Measurements from ENCODE around the gene MBP. TPM values are rescaled to one million over a fixed set of nuclear protein-coding genes. Genes with fewer than 3 reads are reported as not detected.

The MBP gene
- total and polyA plus RNA-seq, 2 of the 4 experiments (the other 2 are of a cell fraction) = 0.72 to 0.90 TPM

GRCh38 chr18:77090546-77091174 is 41.9 kb downstream of the MBP start:
- no peaks in the 10 kb centered on the region for H4K20me1 ChIP-seq (ENCODE audit: insufficient read depth, low read length)
- no peaks in the 10 kb centered on the region for H3K9me3 ChIP-seq (ENCODE audit: control insufficient read depth, insufficient read depth, low read length)
- BruUV-seq (replicated peaks) = no TSS peak
- in situ Hi-C loops (cut with MboI; ENCODE audit: low sequenced_read_pairs) = no loop called here
- no peak overlapping the region for H3K27ac ChIP-seq (ENCODE audit: insufficient read depth, low read length)
- no peak overlapping the region for H3K9ac ChIP-seq (ENCODE audit: low read depth, low read length)
- peak overlapping the region; percentile 22 for H2BK120ac ChIP-seq (ENCODE audit: low read depth, low read length)
- no peak overlapping the region for H4K91ac ChIP-seq (ENCODE audit: insufficient read depth, low read depth, low read length)
- ATAC-seq (ENCODE audit: low read depth) (no peak), DNase-seq (no peak)
- H3K4me3 ChIP-seq (ENCODE audit: insufficient read depth, low read depth, low read length) = no peak overlapping the region
- no peak overlapping the region for H2BK5ac ChIP-seq (ENCODE audit: low read depth, low read length, poor library complexity, severe bottlenecking)
- H3K27me3 ChIP-seq (ENCODE audit: control insufficient read depth, insufficient read depth, low read length) = no peaks in the 10 kb centered on the region
- peak overlapping the region; percentile 18; the same call in 1 of the 2 replicates for H2BK20ac ChIP-seq (ENCODE audit: low read depth, low read length)
- peak overlapping the region; percentile 56 for H3K4ac ChIP-seq (ENCODE audit: low read depth, low read length)
- POLR2A ChIA-PET (ENCODE audit: unreplicated experiment) = no interaction called here
- H3K23ac ChIP-seq (ENCODE audit: low read depth, low read length) = no peak overlapping the region
- H3K18ac ChIP-seq (ENCODE audit: low read depth, low read length) = peak overlapping the region; percentile 22
- no peak overlapping the region; the same call in 2 of the 3 replicates for H2BK15ac ChIP-seq (ENCODE audit: low read depth, low read length)
- dilution Hi-C loops (cut with HindIII; ENCODE audit: low sequenced_read_pairs, unreplicated experiment) = no loop called here
- H2AK9ac ChIP-seq (replicated peaks; ENCODE audit: low read depth, low read length, poor library complexity) = no peak overlapping the region
- H3K9me1 ChIP-seq (ENCODE audit: insufficient read depth, low read length) = peaks cover 3% of the 10 kb centered on the region; the same call in 1 of the 2 replicates
- peak overlapping the region; percentile 23; the same call in 1 of the 2 replicates for H4K5ac ChIP-seq (ENCODE audit: low read depth, low read length)
- H2AK5ac ChIP-seq (ENCODE audit: low read depth, low read length) = peak overlapping the region; percentile 32; the same call in 1 of the 2 replicates
- H2AFZ ChIP-seq (replicated peaks; ENCODE audit: low read length, poor library complexity) = peak overlapping the region; percentile 70
- CTCF ChIA-PET = no interaction called here
- H3K4me1 ChIP-seq (ENCODE audit: control insufficient read depth, insufficient read depth, low read length) = peaks cover 7% of the 10 kb centered on the region; the same call in 1 of the 2 replicates
- H3K79me1 ChIP-seq (ENCODE audit: low read depth in 1 of 2, low read length in 2 of 2) = no peaks in the 10 kb centered on the region
- TF ChIP-seq MAZ (IDR thresholded peaks at IDR 0.05; ENCODE audit: borderline replicate concordance, low read depth, low read length) = no peak
- TF ChIP-seq FOS (IDR thresholded peaks at IDR 0.05; ENCODE audit: low read depth, low read length) = no peak
- no peak for TF ChIP-seq CHD1 (IDR thresholded peaks at IDR 0.05; ENCODE audit: low read depth, low read length)
- no peak for TF ChIP-seq SMC3 (IDR thresholded peaks at IDR 0.05; ENCODE audit: low read depth, low read length)
- no peak for TF ChIP-seq MAFK (IDR thresholded peaks at IDR 0.05; ENCODE audit: low read depth, low read length)
- no peak for TF ChIP-seq POLR2A (IDR thresholded peaks at IDR 0.05; ENCODE audit: low read depth, low read length)
- TF ChIP-seq RFX5 (IDR thresholded peaks at IDR 0.05; ENCODE audit: low read depth, low read length) = no peak
- no peak for TF ChIP-seq MXI1 (IDR thresholded peaks at IDR 0.05; ENCODE audit: borderline replicate concordance, low read depth, low read length)
- no peak for TF ChIP-seq CEBPB (IDR thresholded peaks at IDR 0.05; ENCODE audit: low read depth, low read length)
- TF ChIP-seq BHLHE40 (IDR thresholded peaks at IDR 0.05; ENCODE audit: low read depth, low read length) = no peak
- TF ChIP-seq, protein P1, sequence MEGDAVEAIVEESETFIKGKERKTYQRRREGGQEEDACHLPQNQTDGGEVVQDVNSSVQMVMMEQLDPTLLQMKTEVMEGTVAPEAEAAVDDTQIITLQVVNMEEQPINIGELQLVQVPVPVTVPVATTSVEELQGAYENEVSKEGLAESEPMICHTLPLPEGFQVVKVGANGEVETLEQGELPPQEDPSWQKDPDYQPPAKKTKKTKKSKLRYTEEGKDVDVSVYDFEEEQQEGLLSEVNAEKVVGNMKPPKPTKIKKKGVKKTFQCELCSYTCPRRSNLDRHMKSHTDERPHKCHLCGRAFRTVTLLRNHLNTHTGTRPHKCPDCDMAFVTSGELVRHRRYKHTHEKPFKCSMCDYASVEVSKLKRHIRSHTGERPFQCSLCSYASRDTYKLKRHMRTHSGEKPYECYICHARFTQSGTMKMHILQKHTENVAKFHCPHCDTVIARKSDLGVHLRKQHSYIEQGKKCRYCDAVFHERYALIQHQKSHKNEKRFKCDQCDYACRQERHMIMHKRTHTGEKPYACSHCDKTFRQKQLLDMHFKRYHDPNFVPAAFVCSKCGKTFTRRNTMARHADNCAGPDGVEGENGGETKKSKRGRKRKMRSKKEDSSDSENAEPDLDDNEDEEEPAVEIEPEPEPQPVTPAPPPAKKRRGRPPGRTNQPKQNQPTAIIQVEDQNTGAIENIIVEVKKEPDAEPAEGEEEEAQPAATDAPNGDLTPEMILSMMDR (conservative IDR thresholded peaks at IDR 0.05; ENCODE audit: low read depth, low read length) = no peak
- TF ChIP-seq, protein P2, sequence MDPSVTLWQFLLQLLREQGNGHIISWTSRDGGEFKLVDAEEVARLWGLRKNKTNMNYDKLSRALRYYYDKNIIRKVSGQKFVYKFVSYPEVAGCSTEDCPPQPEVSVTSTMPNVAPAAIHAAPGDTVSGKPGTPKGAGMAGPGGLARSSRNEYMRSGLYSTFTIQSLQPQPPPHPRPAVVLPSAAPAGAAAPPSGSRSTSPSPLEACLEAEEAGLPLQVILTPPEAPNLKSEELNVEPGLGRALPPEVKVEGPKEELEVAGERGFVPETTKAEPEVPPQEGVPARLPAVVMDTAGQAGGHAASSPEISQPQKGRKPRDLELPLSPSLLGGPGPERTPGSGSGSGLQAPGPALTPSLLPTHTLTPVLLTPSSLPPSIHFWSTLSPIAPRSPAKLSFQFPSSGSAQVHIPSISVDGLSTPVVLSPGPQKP (IDR thresholded peaks at IDR 0.05; ENCODE audit: borderline replicate concordance, low read depth, low read length) = no peak
- H4K8ac ChIP-seq (ENCODE audit: low read depth in 2 of 2, low read length in 2 of 2) = peak overlapping the region in 1 of 2 experiments; percentile 22; a peak in 1 of 4 replicates
- WGBS, 2 experiments (ENCODE audit: extremely low coverage in 2 of 2, insufficient read length in 1 of 2) = 62% methylated on average over 6 of the region's 18 CpGs; no CpG with 5 or more reads in 1 of the 2 experiments
- no peak overlapping the region for H3K4me2 ChIP-seq (ENCODE audit: low read depth, low read length)
- H3K14ac ChIP-seq (replicated peaks; ENCODE audit: low read depth, low read length) = 0 out of 2 replicates have a peak overlapping the region, but pooled peaks have one; percentile 37
- intact Hi-C loops (cut with micrococcal nuclease) = no loop called here
- no peak overlapping the region for H3K56ac ChIP-seq (ENCODE audit: extremely low read depth, insufficient read depth, low read length)
- H3K36me3 ChIP-seq (ENCODE audit: control insufficient read depth, insufficient read depth, low read length) = no peaks in the 10 kb centered on the region

All from IMR-90 (cell line).